K562 (cell line): ENCODE results near the gene ACER3. TPM values are rescaled to one million over a fixed set of nuclear protein-coding genes. Genes with fewer than 3 reads are reported as not detected.
A peak's percentile ranks its signal among the peaks of the same experiment; 100 is the strongest.

Source experiments
- ARID1B ChIP-seq: fragments of 450-650 bp; IDR thresholded peaks from 2 replicates; pipeline ENCODE4 v1.6.1; 2016; ENCODE audit warnings: antibody characterized with exemption, mild to moderate bottlenecking, inconsistent platforms
- BRCA1 ChIP-seq, 2 experiments: fragments of 450-650 bp in 1 of 2; sonication (generic) in 1 of 2; formaldehyde crosslinking in 1 of 2; IDR thresholded peaks; 2 replicates each; pipeline versions ENCODE4 v1.5.0 to v1.6.1; 2017 to 2020; ENCODE audit warnings: mild to moderate bottlenecking in 1 of 2, missing genetic modification reagents in 1 of 2
- CEBPB ChIP-seq: fragments of 450-650 bp; IDR thresholded peaks from 2 replicates; pipeline ENCODE4 v1.6.1; 2016; ENCODE audit warnings: missing genetic modification characterization, missing compliant biosample characterization
- DIDO1 ChIP-seq: fragments of 450-650 bp; IDR thresholded peaks from 2 replicates; pipeline ENCODE4 v1.6.1; 2016; ENCODE audit warnings: low read depth, missing biosample characterization, missing genetic modification characterization
- EP400 ChIP-seq: fragments of 450-650 bp; IDR thresholded peaks from 2 replicates; pipeline ENCODE4 v1.6.1; 2017; ENCODE audit warnings: antibody characterized with exemption, mild to moderate bottlenecking, moderate library complexity
- EZH2 ChIP-seq: IDR thresholded peaks from 2 replicates; pipeline ENCODE4 v1.6.1; 2012; ENCODE audit warnings: low read depth, mild to moderate bottlenecking, inconsistent platforms, low read length, borderline replicate concordance
- HDAC6 ChIP-seq: IDR thresholded peaks from 2 replicates; pipeline ENCODE4 v1.6.1; 2012; ENCODE audit warnings: low read depth, mild to moderate bottlenecking, control low read depth, inconsistent platforms, low read length, moderate library complexity
- KAT8 ChIP-seq: fragments of 450-650 bp; IDR thresholded peaks from 2 replicates; pipeline ENCODE4 v1.6.1; 2016; ENCODE audit warnings: low read depth, mild to moderate bottlenecking
- MYBL2 ChIP-seq, 2 experiments: fragments of 450-650 bp in 1 of 2; sonication (generic) in 1 of 2; formaldehyde crosslinking in 1 of 2; IDR thresholded peaks; 2 replicates each; pipeline versions ENCODE4 v1.6.1 to v1.8.1; 2017 to 2022; ENCODE audit warnings: borderline replicate concordance in 1 of 2, inconsistent platforms in 1 of 2, low read depth in 1 of 2, mild to moderate bottlenecking in 1 of 2, missing genetic modification reagents in 1 of 2, moderate library complexity in 1 of 2
- NFYB ChIP-seq: IDR thresholded peaks from 2 replicates; pipeline ENCODE4 v1.6.1; 2011; ENCODE audit warnings: mild to moderate bottlenecking, moderate library complexity; ENCODE audit not compliant: insufficient read length; ENCODE audit errors: extremely low read depth
- NR3C1 ChIP-seq: sonication (generic); formaldehyde crosslinking; IDR thresholded peaks from 2 replicates; pipeline ENCODE4 v1.8.1; 2022; ENCODE audit warnings: missing genetic modification reagents
- PTTG1 ChIP-seq: fragments of 450-650 bp; IDR thresholded peaks from 2 replicates; pipeline ENCODE4 v1.6.1; 2016; ENCODE audit warnings: low read depth, mild to moderate bottlenecking, missing genetic modification characterization, missing compliant biosample characterization
- SRSF9 ChIP-seq: fragments of 200-400 bp; formaldehyde crosslinking; IDR thresholded peaks from 2 replicates; pipeline ENCODE4 v1.6.1; 2017; ENCODE audit warnings: low read depth, low read length, borderline replicate concordance
- TAF7 ChIP-seq: fragments of 450-650 bp; IDR thresholded peaks from 2 replicates; pipeline ENCODE4 v1.6.1; 2016; ENCODE audit warnings: missing genetic modification characterization, missing compliant biosample characterization
- ZBTB8A ChIP-seq: fragments of 450-650 bp; IDR thresholded peaks from 2 replicates; pipeline ENCODE4 v1.6.1; 2018; ENCODE audit warnings: mild to moderate bottlenecking, moderate library complexity; ENCODE audit not compliant: partially characterized antibody
- ZFP36 ChIP-seq: fragments of 150-350 bp; IDR thresholded peaks from 2 replicates; pipeline ENCODE4 v1.6.1; 2018; ENCODE audit warnings: low read length, low read depth; ENCODE audit not compliant: partially characterized antibody
- ZNF124 ChIP-seq: sonication (generic); formaldehyde crosslinking; IDR thresholded peaks from 2 replicates; pipeline ENCODE4 v1.8.1; 2022; ENCODE audit warnings: missing genetic modification reagents
- ZNF134 ChIP-seq: fragments of 250-450 bp; sonication (Bioruptor Pico); conservative IDR thresholded peaks from 2 replicates; pipeline ENCODE4 v1.4.0; 2020
- ZNF583 ChIP-seq: fragments of 250-450 bp; sonication (Bioruptor Pico); IDR thresholded peaks from 2 replicates; pipeline ENCODE4 v1.4.0; 2020
- ZNF586 ChIP-seq: fragments of 450-650 bp; formaldehyde crosslinking; conservative IDR thresholded peaks from 2 replicates; pipeline ENCODE4 v1.4.0; 2020; ENCODE audit warnings: mild to moderate bottlenecking, moderate library complexity
- polyA plus RNA-seq, 8 experiments: library from polyadenylated mRNA; depleted of rRNA in 4 of 8; stranded (reverse) in 5 of 8; unstranded in 3 of 8; fragments of >200 nt; fragmentation: Nextera tagmentation in 2 of 8; fragmentation: Illumina TruSeq in 1 of 8; extraction: Ambion mirVana in 2 of 8; extraction: Trizol in 1 of 8; gene quantifications; 2 replicates each; pipeline versions ENCODE4 v1.2.1 to v1.2.3, GENCODE V29; 2011 to 2014; ENCODE audit warnings: inconsistent platforms in 1 of 8, missing spikeins in 1 of 8
- total RNA-seq, 7 experiments: library from RNA; depleted of rRNA in 6 of 7; stranded (reverse); fragments of >200 nt in 6 of 7; fragmentation: Illumina TruSeq in 2 of 7; extraction: Trizol in 2 of 7; gene quantifications; 2 replicates each; pipeline versions ENCODE4 v1.2.1 to v1.2.3, GENCODE V29; 2011 to 2021; ENCODE audit warnings: low replicate concordance in 1 of 7
- TF ChIP-seq, protein P1 (sequence below): sonication (generic); formaldehyde crosslinking; IDR thresholded peaks from 2 replicates; pipeline ENCODE4 v1.8.1; 2023; ENCODE audit warnings: mild to moderate bottlenecking, missing genetic modification reagents
- TF ChIP-seq, protein P2 (sequence below): fragments of 450-650 bp; IDR thresholded peaks from 2 replicates; pipeline ENCODE4 v1.6.1; 2016; ENCODE audit warnings: borderline replicate concordance
- TF ChIP-seq, protein P3 (sequence below): fragments of 450-650 bp; formaldehyde crosslinking; conservative IDR thresholded peaks from 2 replicates; pipeline ENCODE4 v1.4.0; 2022; ENCODE audit warnings: mild to moderate bottlenecking, missing genetic modification characterization
- TF ChIP-seq, protein P4 (sequence below): fragments of 450-650 bp; IDR thresholded peaks from one replicate; pipeline ENCODE4 v1.6.1; 2018; ENCODE audit warnings: mild to moderate bottlenecking, moderate library complexity; ENCODE audit not compliant: partially characterized antibody

The ACER3 gene
- total and polyA plus RNA-seq, 9 of the 15 experiments (the other 6 are each of a cell fraction or from before 2014, with no cell fraction given): 2.0 to 23.8 (median 9.5) TPM

DNA sequence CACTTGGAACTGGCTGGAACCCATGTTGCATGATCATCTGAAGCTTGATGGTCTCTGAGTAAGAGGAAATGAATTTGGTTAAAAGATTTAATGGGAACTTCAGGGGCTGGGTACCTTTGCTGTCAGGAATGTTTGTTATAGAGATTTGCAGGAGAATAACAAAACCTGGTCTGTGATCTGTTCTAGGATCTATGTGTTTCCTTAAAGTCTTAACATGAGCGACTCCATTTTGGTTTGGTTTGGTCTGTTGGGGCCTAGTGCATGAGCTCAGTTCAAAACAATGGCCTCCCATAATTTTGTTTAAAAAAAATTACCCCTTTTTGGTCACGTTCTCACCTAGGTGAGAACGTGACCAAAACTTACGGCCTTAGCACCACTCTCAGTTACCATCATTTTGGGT, 49.5 kb upstream of the ACER3 start (continued):
- TF ChIP-seq TAF7 (tag): peak; percentile 37; the same call in 1 of the 2 replicates
- TF ChIP-seq SRSF9: no peak
- no peak for TF ChIP-seq ZNF583 (CRISPR knock-in tag)
- TF ChIP-seq NFYB: no peak
- TF ChIP-seq, protein P1, sequence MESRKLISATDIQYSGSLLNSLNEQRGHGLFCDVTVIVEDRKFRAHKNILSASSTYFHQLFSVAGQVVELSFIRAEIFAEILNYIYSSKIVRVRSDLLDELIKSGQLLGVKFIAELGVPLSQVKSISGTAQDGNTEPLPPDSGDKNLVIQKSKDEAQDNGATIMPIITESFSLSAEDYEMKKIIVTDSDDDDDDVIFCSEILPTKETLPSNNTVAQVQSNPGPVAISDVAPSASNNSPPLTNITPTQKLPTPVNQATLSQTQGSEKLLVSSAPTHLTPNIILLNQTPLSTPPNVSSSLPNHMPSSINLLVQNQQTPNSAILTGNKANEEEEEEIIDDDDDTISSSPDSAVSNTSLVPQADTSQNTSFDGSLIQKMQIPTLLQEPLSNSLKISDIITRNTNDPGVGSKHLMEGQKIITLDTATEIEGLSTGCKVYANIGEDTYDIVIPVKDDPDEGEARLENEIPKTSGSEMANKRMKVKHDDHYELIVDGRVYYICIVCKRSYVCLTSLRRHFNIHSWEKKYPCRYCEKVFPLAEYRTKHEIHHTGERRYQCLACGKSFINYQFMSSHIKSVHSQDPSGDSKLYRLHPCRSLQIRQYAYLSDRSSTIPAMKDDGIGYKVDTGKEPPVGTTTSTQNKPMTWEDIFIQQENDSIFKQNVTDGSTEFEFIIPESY (CRISPR knock-in tag): no peak
- TF ChIP-seq ZBTB8A: no peak
- TF ChIP-seq ARID1B: no peak
- TF ChIP-seq ZFP36: no peak
- TF ChIP-seq, protein P2, sequence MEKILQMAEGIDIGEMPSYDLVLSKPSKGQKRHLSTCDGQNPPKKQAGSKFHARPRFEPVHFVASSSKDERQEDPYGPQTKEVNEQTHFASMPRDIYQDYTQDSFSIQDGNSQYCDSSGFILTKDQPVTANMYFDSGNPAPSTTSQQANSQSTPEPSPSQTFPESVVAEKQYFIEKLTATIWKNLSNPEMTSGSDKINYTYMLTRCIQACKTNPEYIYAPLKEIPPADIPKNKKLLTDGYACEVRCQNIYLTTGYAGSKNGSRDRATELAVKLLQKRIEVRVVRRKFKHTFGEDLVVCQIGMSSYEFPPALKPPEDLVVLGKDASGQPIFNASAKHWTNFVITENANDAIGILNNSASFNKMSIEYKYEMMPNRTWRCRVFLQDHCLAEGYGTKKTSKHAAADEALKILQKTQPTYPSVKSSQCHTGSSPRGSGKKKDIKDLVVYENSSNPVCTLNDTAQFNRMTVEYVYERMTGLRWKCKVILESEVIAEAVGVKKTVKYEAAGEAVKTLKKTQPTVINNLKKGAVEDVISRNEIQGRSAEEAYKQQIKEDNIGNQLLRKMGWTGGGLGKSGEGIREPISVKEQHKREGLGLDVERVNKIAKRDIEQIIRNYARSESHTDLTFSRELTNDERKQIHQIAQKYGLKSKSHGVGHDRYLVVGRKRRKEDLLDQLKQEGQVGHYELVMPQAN: no peak
- no peak for TF ChIP-seq EP400
- TF ChIP-seq ZNF586 (CRISPR knock-in tag): no peak
- TF ChIP-seq HDAC6: no peak
- TF ChIP-seq NR3C1: no peak
- TF ChIP-seq KAT8: no peak
- TF ChIP-seq CEBPB (tag): no peak
- TF ChIP-seq BRCA1 (IDR thresholded peaks at IDR 0.05): no peak
- no peak for TF ChIP-seq BRCA1 (CRISPR knock-in tag; IDR thresholded peaks at IDR 0.05)
- TF ChIP-seq ZNF124 (CRISPR knock-in tag): no peak
- no peak for TF ChIP-seq EZH2
- peak; percentile 79 for TF ChIP-seq PTTG1 (tag)
- TF ChIP-seq, protein P3, sequence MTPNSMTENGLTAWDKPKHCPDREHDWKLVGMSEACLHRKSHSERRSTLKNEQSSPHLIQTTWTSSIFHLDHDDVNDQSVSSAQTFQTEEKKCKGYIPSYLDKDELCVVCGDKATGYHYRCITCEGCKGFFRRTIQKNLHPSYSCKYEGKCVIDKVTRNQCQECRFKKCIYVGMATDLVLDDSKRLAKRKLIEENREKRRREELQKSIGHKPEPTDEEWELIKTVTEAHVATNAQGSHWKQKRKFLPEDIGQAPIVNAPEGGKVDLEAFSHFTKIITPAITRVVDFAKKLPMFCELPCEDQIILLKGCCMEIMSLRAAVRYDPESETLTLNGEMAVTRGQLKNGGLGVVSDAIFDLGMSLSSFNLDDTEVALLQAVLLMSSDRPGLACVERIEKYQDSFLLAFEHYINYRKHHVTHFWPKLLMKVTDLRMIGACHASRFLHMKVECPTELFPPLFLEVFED (CRISPR knock-in tag): no peak
- TF ChIP-seq ZNF134 (CRISPR knock-in tag): no peak
- TF ChIP-seq, protein P4, sequence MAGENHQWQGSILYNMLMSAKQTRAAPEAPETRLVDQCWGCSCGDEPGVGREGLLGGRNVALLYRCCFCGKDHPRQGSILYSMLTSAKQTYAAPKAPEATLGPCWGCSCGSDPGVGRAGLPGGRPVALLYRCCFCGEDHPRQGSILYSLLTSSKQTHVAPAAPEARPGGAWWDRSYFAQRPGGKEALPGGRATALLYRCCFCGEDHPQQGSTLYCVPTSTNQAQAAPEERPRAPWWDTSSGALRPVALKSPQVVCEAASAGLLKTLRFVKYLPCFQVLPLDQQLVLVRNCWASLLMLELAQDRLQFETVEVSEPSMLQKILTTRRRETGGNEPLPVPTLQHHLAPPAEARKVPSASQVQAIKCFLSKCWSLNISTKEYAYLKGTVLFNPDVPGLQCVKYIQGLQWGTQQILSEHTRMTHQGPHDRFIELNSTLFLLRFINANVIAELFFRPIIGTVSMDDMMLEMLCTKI: no peak
- no peak for TF ChIP-seq MYBL2 (IDR thresholded peaks at IDR 0.05; ENCODE audit: low read depth)
- TF ChIP-seq MYBL2 (CRISPR knock-in tag; IDR thresholded peaks at IDR 0.05; ENCODE audit: borderline replicate concordance): no peak
- TF ChIP-seq DIDO1: no peak
